Stimulated activated CD8-positive, alpha-beta memory T cell treated with anti-CD3 and anti-CD28 coated beads, Interleukin-12 subunit alpha, Interleukin-12 subunit beta, amount 100 ng/mL, for 1 hour (primary cell): ENCODE results near the gene TINAGL1.

Experiments used
- DNase-seq: peaks from one replicate; pipeline ENCODE4 v3.0.0-alpha.2; 2020; ENCODE audit warnings: low read depth

TINAGL1 gene

GRCh38 chr1:31576201-31576669 lies at the start of gene TINAGL1:
TSS of gene TINAGL1 (plus strand) at chr1:31576515. CDS start at chr1:31577149, 634 bp downstream.
- DNase-seq: no peak

GRCh38 chr1:31529999-31530684 lies 46.2 kb upstream of the TINAGL1 start:
- no peak for DNase-seq

GRCh38 chr1:31531177-31531999 lies 44.9 kb upstream of the TINAGL1 start:
- no peak for DNase-seq

- DNase-seq: no peak
Observed at GRCh38 chr1:31532173-31532572, 44.1 kb upstream of the TINAGL1 start.

- DNase-seq: no peak
Observed at GRCh38 chr1:31535561-31535960, 40.8 kb upstream of the TINAGL1 start.

- DNase-seq: no peak
Observed at GRCh38 chr1:31539329-31539728, 37.0 kb upstream of the TINAGL1 start.

- DNase-seq: no peak
Observed at GRCh38 chr1:31541194-31541593, 35.1 kb upstream of the TINAGL1 start.

GRCh38 chr1:31545927-31546540 lies 30.3 kb upstream of the TINAGL1 start:
- no peak for DNase-seq

- DNase-seq: no peak
Observed at GRCh38 chr1:31548534-31548906, 27.8 kb upstream of the TINAGL1 start.

GRCh38 chr1:31548907-31549808 lies 27.2 kb upstream of the TINAGL1 start:
- DNase-seq: peak; percentile 69

- no peak for DNase-seq
Observed at GRCh38 chr1:31549809-31550620, 26.3 kb upstream of the TINAGL1 start.

- DNase-seq: no peak
Observed at GRCh38 chr1:31551208-31551607, 25.1 kb upstream of the TINAGL1 start.

GRCh38 chr1:31552489-31552888 lies 23.8 kb upstream of the TINAGL1 start:
- no peak for DNase-seq

- DNase-seq: no peak
Observed at GRCh38 chr1:31556481-31557006, 19.8 kb upstream of the TINAGL1 start.

- no peak for DNase-seq
Observed at GRCh38 chr1:31559715-31560114, 16.6 kb upstream of the TINAGL1 start.

- DNase-seq: no peak
Observed at GRCh38 chr1:31560394-31560793, 15.9 kb upstream of the TINAGL1 start.

GRCh38 chr1:31562707-31563360 lies 13.5 kb upstream of the TINAGL1 start:
- DNase-seq: no peak

- no peak for DNase-seq
Observed at GRCh38 chr1:31564606-31564989, 11.7 kb upstream of the TINAGL1 start.

- no peak for DNase-seq
Observed at GRCh38 chr1:31567956-31568570, 8.3 kb upstream of the TINAGL1 start.
